ENCODE measurements around the gene OR14A2. TPM values are rescaled to one million over a fixed set of nuclear protein-coding genes. Genes with fewer than 3 reads are reported as not detected.

OR14A2 gene
- total RNA-seq, 1 donor from 2014 or later: not detected

GRCh38 chr1:247741756-247742155, 6.2 kb downstream of the OR14A2 start:
- no peak overlapping the region for H3K4me3 ChIP-seq
- Mint-ChIP-seq H3K27ac (no peak overlapping the region), H3K9me3 (no peaks in the 10 kb centered on the region), H3K27me3 (ENCODE audit: insufficient read depth, low read depth) (no peaks in the 10 kb centered on the region), H3K36me3 (no peaks in the 10 kb centered on the region), H3K4me1 (no peaks in the 10 kb centered on the region), H3K4me3 (no peak overlapping the region)
- no peak overlapping the region for H3K9ac ChIP-seq
- H3K9me3 ChIP-seq (ENCODE audit: low read depth): peaks cover 53% of the 10 kb centered on the region
- H3K79me2 ChIP-seq (ENCODE audit: low read depth): no peaks in the 10 kb centered on the region
- no peaks in the 10 kb centered on the region for H4K20me1 ChIP-seq (ENCODE audit: low read depth)
- H3F3A ChIP-seq (ENCODE audit: low read depth): no peaks in the 10 kb centered on the region
- TF ChIP-seq CTCF (IDR thresholded peaks at IDR 0.05) (no peak), EZH2 (IDR thresholded peaks at IDR 0.05) (no peak), EZH2phosphoT487 (IDR thresholded peaks at IDR 0.05) (no peak)
- no peaks in the 10 kb centered on the region for H3K27me3 ChIP-seq
- no peak overlapping the region for H3K27ac ChIP-seq
- no peak for DNase-seq (ENCODE audit: low spot score)
- H3K4me2 ChIP-seq: no peak overlapping the region
- no peaks in the 10 kb centered on the region for H3K4me1 ChIP-seq
- no peak overlapping the region for H2AFZ ChIP-seq (replicated peaks)
- H3K36me3 ChIP-seq: no peaks in the 10 kb centered on the region

GRCh38 chr1:247740721-247741120, 7.2 kb downstream of the OR14A2 start:
- Histone ChIP-seq H3K9me3 (ENCODE audit: low read depth) (peaks cover 50% of the 10 kb centered on the region), H4K20me1 (ENCODE audit: low read depth) (no peaks in the 10 kb centered on the region), H2AFZ (replicated peaks) (no peak overlapping the region), H3K4me2 (no peak overlapping the region), H3K9ac (no peak overlapping the region), H3K27me3 (no peaks in the 10 kb centered on the region), H3K36me3 (no peaks in the 10 kb centered on the region), H3K4me1 (no peaks in the 10 kb centered on the region), H3K4me3 (no peak overlapping the region), H3K79me2 (ENCODE audit: low read depth) (no peaks in the 10 kb centered on the region), H3K27ac (no peak overlapping the region), H3F3A (ENCODE audit: low read depth) (no peaks in the 10 kb centered on the region)
- Mint-ChIP-seq H3K27me3 (ENCODE audit: insufficient read depth, low read depth) (no peaks in the 10 kb centered on the region), H3K4me3 (no peak overlapping the region), H3K9me3 (no peaks in the 10 kb centered on the region), H3K27ac (no peak overlapping the region), H3K36me3 (no peaks in the 10 kb centered on the region), H3K4me1 (no peaks in the 10 kb centered on the region)
- TF ChIP-seq EZH2 (IDR thresholded peaks at IDR 0.05) (no peak), EZH2phosphoT487 (IDR thresholded peaks at IDR 0.05) (no peak), CTCF (IDR thresholded peaks at IDR 0.05) (no peak)
- no peak for DNase-seq (ENCODE audit: low spot score)

GRCh38 chr1:247738315-247738714, 9.6 kb downstream of the OR14A2 start, which contains the start of gene OR14K1:
TSS of gene OR14K1 (plus strand) at chr1:247738615. CDS start at chr1:247738615, 0 bp downstream.
- Mint-ChIP-seq H3K9me3 (no peaks in the 10 kb centered on the region), H3K27ac (no peak within 1 kb of the TSS), H3K27me3 (ENCODE audit: insufficient read depth, low read depth) (no peaks in the 10 kb centered on the region), H3K36me3 (no peaks in the 10 kb centered on the region), H3K4me3 (no peak within 1 kb of the TSS), H3K4me1 (no peaks in the 10 kb centered on the region)
- Histone ChIP-seq H3F3A (ENCODE audit: low read depth) (no peaks in the 10 kb centered on the region), H3K79me2 (ENCODE audit: low read depth) (no peaks in the 10 kb centered on the region), H3K4me2 (no peak within 1 kb of the TSS), H3K4me3 (no peak within 1 kb of the TSS), H3K9me3 (ENCODE audit: low read depth) (peaks cover 47% of the 10 kb centered on the region), H3K27me3 (no peaks in the 10 kb centered on the region), H3K27ac (no peak within 1 kb of the TSS), H2AFZ (replicated peaks) (no peak within 1 kb of the TSS), H3K36me3 (no peaks in the 10 kb centered on the region), H3K4me1 (no peaks in the 10 kb centered on the region), H4K20me1 (ENCODE audit: low read depth) (no peaks in the 10 kb centered on the region), H3K9ac (no peak within 1 kb of the TSS)
- DNase-seq (ENCODE audit: low spot score): no peak
- no peak for TF ChIP-seq CTCF (IDR thresholded peaks at IDR 0.05)
- TF ChIP-seq EZH2 (IDR thresholded peaks at IDR 0.05): no peak
- no peak for TF ChIP-seq EZH2phosphoT487 (IDR thresholded peaks at IDR 0.05)

Measured in neural progenitor cell (in vitro differentiated cells).